IMR-90 (cell line): ENCODE data around the gene COL4A1. TPM values are rescaled to one million over a fixed set of nuclear protein-coding genes. Genes with fewer than 3 reads are reported as not detected.
A peak's percentile ranks its signal among the peaks of the same experiment; 100 is the strongest.

ENCODE experiments used
- ATAC-seq: fragments of 200-7000 bp; cut with Tn5 transposase; 2 replicates; pipeline ENCODE4 v1.9.1; 2020; ENCODE audit warnings: low read depth, mild to moderate bottlenecking, moderate library complexity
- BruUV-seq: library from RNA; stranded (reverse); fragments of 400-500 nt; replicated peaks from 2 replicates; lab custom pipeline; 2021; lab: Mats Ljungman, UMichigan
- CTCF ChIA-PET: fragments of 300-600 bp; formaldehyde crosslinking; extraction: SDS; loops from one replicate; lab custom pipeline; 2021; ENCODE audit warnings: antibody characterized with exemption; lab: Yijun Ruan, JAX
- POLR2A ChIA-PET: fragments of 300-600 bp; sonication (Branson Sonifier 250); formaldehyde crosslinking; loops from one replicate; lab custom pipeline; 2022; ENCODE audit warnings: antibody characterized with exemption; ENCODE audit not compliant: unreplicated experiment; lab: Charles Lee
- DNase-seq: peaks from one replicate; pipeline ENCODE4 v3.0.0; 2013
- H2AFZ ChIP-seq: replicated peaks from 2 replicates; pipeline ENCODE3; 2013; ENCODE audit warnings: low read length, mild to moderate bottlenecking; ENCODE audit not compliant: poor library complexity
- H2AK5ac ChIP-seq: 2 replicates; pipeline ENCODE4 v1.6.1; 2013; ENCODE audit warnings: low read depth, low read length, inconsistent platforms
- H2AK9ac ChIP-seq: replicated peaks from 2 replicates; pipeline ENCODE3; 2013; ENCODE audit warnings: mild to moderate bottlenecking, low read depth, low read length, moderate library complexity; ENCODE audit not compliant: poor library complexity
- H2BK120ac ChIP-seq: 2 replicates; pipeline ENCODE4 v1.6.1; 2013; ENCODE audit warnings: low read depth, low read length, inconsistent platforms
- H2BK15ac ChIP-seq: 3 replicates; pipeline ENCODE4 v1.6.1; 2013; ENCODE audit warnings: low read depth, low read length, inconsistent platforms
- H2BK20ac ChIP-seq: 2 replicates; pipeline ENCODE4 v1.6.1; 2013; ENCODE audit warnings: low read depth, mild to moderate bottlenecking, inconsistent platforms, low read length, moderate library complexity
- H2BK5ac ChIP-seq: 2 replicates; pipeline ENCODE4 v1.6.1; 2013; ENCODE audit warnings: mild to moderate bottlenecking, low read depth, low read length, inconsistent platforms; ENCODE audit not compliant: poor library complexity, severe bottlenecking
- H3K14ac ChIP-seq: replicated peaks from 2 replicates; pipeline ENCODE4 v1.6.1; 2013; ENCODE audit warnings: low read depth, low read length, inconsistent platforms
- H3K18ac ChIP-seq: 2 replicates; pipeline ENCODE4 v1.6.1; 2013; ENCODE audit warnings: low read depth, low read length, control low read depth
- H3K23ac ChIP-seq: 2 replicates; pipeline ENCODE4 v1.6.1; 2013; ENCODE audit warnings: low read depth, low read length, inconsistent platforms
- H3K27ac ChIP-seq: 2 replicates; pipeline ENCODE4 v1.5.1; 2013; ENCODE audit warnings: mild to moderate bottlenecking, control low read depth, low read length; ENCODE audit not compliant: insufficient read depth
- H3K27me3 ChIP-seq: 2 replicates; pipeline ENCODE4 v1.6.1; 2013; ENCODE audit warnings: low read length; ENCODE audit not compliant: control insufficient read depth, insufficient read depth
- H3K36me3 ChIP-seq: 2 replicates; pipeline ENCODE4 v1.6.1; 2013; ENCODE audit warnings: low read length, mixed read lengths; ENCODE audit not compliant: control insufficient read depth, insufficient read depth
- H3K4ac ChIP-seq: 2 replicates; pipeline ENCODE4 v1.6.1; 2013; ENCODE audit warnings: low read depth, low read length, inconsistent platforms
- H3K4me1 ChIP-seq: 2 replicates; pipeline ENCODE4 v1.6.1; 2013; ENCODE audit warnings: low read length, mixed read lengths; ENCODE audit not compliant: control insufficient read depth, insufficient read depth
- H3K4me2 ChIP-seq: 2 replicates; pipeline ENCODE4 v1.6.1; 2013; ENCODE audit warnings: low read depth, mild to moderate bottlenecking, control low read depth, low read length, moderate library complexity
- H3K4me3 ChIP-seq: 2 replicates; pipeline ENCODE4 v1.5.1; 2013; ENCODE audit warnings: low read depth, mild to moderate bottlenecking, control low read depth, low read length, moderate library complexity; ENCODE audit not compliant: insufficient read depth
- H3K56ac ChIP-seq: 2 replicates; pipeline ENCODE4 v1.6.1; 2013; ENCODE audit warnings: low read length, inconsistent platforms; ENCODE audit not compliant: insufficient read depth; ENCODE audit errors: extremely low read depth
- H3K79me1 ChIP-seq, 2 experiments: 2 replicates each; pipeline ENCODE4 v1.6.1; 2013; ENCODE audit warnings: low read length in 2 of 2, inconsistent platforms in 1 of 2, low read depth in 1 of 2
- H3K9ac ChIP-seq: 2 replicates; pipeline ENCODE4 v1.6.1; 2013; ENCODE audit warnings: low read depth, low read length, control low read depth
- H3K9me1 ChIP-seq: 2 replicates; pipeline ENCODE4 v1.6.1; 2013; ENCODE audit warnings: low read length, inconsistent platforms; ENCODE audit not compliant: insufficient read depth
- H3K9me3 ChIP-seq: 2 replicates; pipeline ENCODE4 v1.6.1; 2013; ENCODE audit warnings: low read length; ENCODE audit not compliant: control insufficient read depth, insufficient read depth
- H4K20me1 ChIP-seq: 2 replicates; pipeline ENCODE4 v1.6.1; 2013; ENCODE audit warnings: low read length, inconsistent platforms; ENCODE audit not compliant: insufficient read depth
- H4K5ac ChIP-seq: 2 replicates; pipeline ENCODE4 v1.6.1; 2013; ENCODE audit warnings: mild to moderate bottlenecking, low read depth, low read length, control low read depth
- H4K8ac ChIP-seq, 2 experiments: 2 replicates each; pipeline ENCODE4 v1.6.1; 2013; ENCODE audit warnings: low read depth in 2 of 2, low read length in 2 of 2, control low read depth in 1 of 2, inconsistent platforms in 1 of 2
- H4K91ac ChIP-seq: 2 replicates; pipeline ENCODE4 v1.6.1; 2013; ENCODE audit warnings: low read depth, low read length, inconsistent platforms; ENCODE audit not compliant: insufficient read depth
- CHD1 ChIP-seq: IDR thresholded peaks from 2 replicates; pipeline ENCODE4 v1.6.1; 2012; ENCODE audit warnings: low read depth, low read length, improper control_type of control experiment
- FOS ChIP-seq: fragments of 150-350 bp; IDR thresholded peaks from 2 replicates; pipeline ENCODE4 v1.6.1; 2016; ENCODE audit warnings: low read depth, low read length
- MXI1 ChIP-seq: IDR thresholded peaks from 2 replicates; pipeline ENCODE4 v1.6.1; 2012; ENCODE audit warnings: low read depth, mild to moderate bottlenecking, low read length, moderate library complexity, borderline replicate concordance
- WGBS, 2 experiments: methylation state at CpG; one replicate each; pipeline versions ENCODE4 v1.1.5 to v1.1.7; 2013; ENCODE audit warnings: missing lambda C conversion rate in 2 of 2; ENCODE audit not compliant: insufficient read length in 1 of 2; ENCODE audit errors: extremely low coverage in 2 of 2; 5-methylcytosine and 5-hydroxymethylcytosine counted together
- dilution Hi-C: fragments of 300-500 bp; cut with HindIII; formaldehyde crosslinking; loops from one replicate; pipeline ENCODE4 v1.14.3; 2018; ENCODE audit warnings: low sequenced_read_pairs; ENCODE audit not compliant: unreplicated experiment
- in situ Hi-C: fragments of 300-500 bp; cut with MboI; formaldehyde crosslinking; loops from 3 replicates; pipeline ENCODE4 v1.14.3; 2019; ENCODE audit warnings: low sequenced_read_pairs, inconsistent platforms, mixed read lengths
- intact Hi-C: fragments of 100-400 bp; cut with micrococcal nuclease; formaldehyde crosslinking; loops from 2 replicates; pipeline ENCODE4 v1.10.0; 2022
- polyA plus RNA-seq, 3 experiments: library from polyadenylated mRNA; depleted of rRNA; stranded (reverse); fragments of >200 nt; gene quantifications; 2 replicates each; pipeline ENCODE4 v1.2.3, GENCODE V29; 2012; ENCODE audit warnings: low replicate concordance in 1 of 3
- total RNA-seq: library from RNA; depleted of rRNA; stranded (reverse); fragments of >200 nt; gene quantifications from 2 replicates; pipeline ENCODE4 v1.2.3, GENCODE V29; 2012
- TF ChIP-seq, protein P1 (sequence below): conservative IDR thresholded peaks from 2 replicates; pipeline ENCODE4 v1.5.1; 2012; ENCODE audit warnings: mild to moderate bottlenecking, low read depth, low read length, improper control_type of control experiment

The COL4A1 gene
- total and polyA plus RNA-seq, 2 of the 4 experiments (the other 2 are of a cell fraction): 230 to 337 TPM

DNA sequence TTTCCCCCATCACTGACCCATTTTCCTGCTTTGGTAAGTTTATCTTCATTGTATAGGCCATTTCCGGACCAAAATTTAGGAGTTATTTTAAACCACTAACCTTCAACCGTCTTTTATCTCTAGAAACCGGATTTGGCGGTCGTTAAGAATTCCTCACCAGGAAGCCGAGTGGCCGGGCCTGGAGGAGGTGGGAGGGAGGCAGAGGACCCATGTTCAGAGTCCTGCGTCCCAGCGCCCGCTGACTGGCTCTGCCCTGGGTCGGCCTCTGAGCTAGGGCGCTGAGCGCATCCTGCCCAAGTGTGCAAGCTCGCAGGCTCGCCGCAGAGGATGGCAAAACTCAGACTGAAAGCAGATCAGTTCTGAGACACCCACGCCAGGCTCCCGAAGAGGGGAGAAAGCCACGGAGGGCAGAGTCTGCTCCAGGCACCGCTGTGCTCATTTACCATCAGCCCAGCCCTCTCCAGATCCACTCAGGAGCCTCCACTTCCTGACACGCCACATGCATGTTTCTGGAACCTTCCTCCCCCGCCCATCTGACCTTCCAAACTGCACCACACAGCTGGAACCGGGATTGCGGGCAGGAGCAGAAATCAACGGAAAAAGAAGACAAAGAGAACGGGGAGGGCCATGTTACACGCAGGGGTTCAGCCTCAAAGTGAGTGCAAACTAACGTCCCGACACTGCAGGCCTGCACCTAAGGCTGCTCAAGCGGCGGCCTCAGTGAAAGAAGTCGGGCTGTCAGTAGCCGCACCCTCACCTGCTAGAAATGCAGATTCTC is 8.3 kb downstream of the COL4A1 start:
- peak; percentile 14; the same call in 1 of the 2 replicates for ATAC-seq
- POLR2A ChIA-PET: no interaction called here
- CTCF ChIA-PET: interaction anchor here (0.7 kb wide), 1 partner anchor 51 kb away, joined by 3 read pairs; no protein-coding TSS in a partner anchor

More for the DNA sequence above, 8.3 kb downstream of the COL4A1 start:
- peak overlapping the region; percentile 67 for H3K4ac ChIP-seq
- H3K56ac ChIP-seq: no peak overlapping the region
- peaks cover 16 to 80% of the 10 kb centered on the region in 2 experiments; a peak in 3 of 4 replicates for H3K79me1 ChIP-seq
- H3K36me3 ChIP-seq: peaks cover 24% of the 10 kb centered on the region
- H3K27ac ChIP-seq: peak overlapping the region; percentile 20
- in situ Hi-C loops (no loop called here), dilution Hi-C loops (no loop called here), intact Hi-C loops (no loop called here)
- peak overlapping the region; percentile 22 for H2BK20ac ChIP-seq
- H2AFZ ChIP-seq: peak overlapping the region; percentile 79
- H2BK15ac ChIP-seq: no peak overlapping the region
- no peaks in the 10 kb centered on the region for H3K27me3 ChIP-seq
- H2BK5ac ChIP-seq: peak overlapping the region; percentile 14
- WGBS, 2 experiments: 28% methylated on average over 8 of the region's 33 CpGs; no CpG with 5 or more reads in 1 of the 2 experiments
- H3K9me3 ChIP-seq: no peaks in the 10 kb centered on the region
- H2BK120ac ChIP-seq: peak overlapping the region; percentile 61
- peaks cover 40% of the 10 kb centered on the region for H3K9me1 ChIP-seq
- H4K20me1 ChIP-seq: peaks cover 95% of the 10 kb centered on the region
- TF ChIP-seq CHD1 (no peak), MXI1 (peak; percentile 36; the same call in 1 of the 2 replicates), FOS (no peak)
- TF ChIP-seq, protein P1, sequence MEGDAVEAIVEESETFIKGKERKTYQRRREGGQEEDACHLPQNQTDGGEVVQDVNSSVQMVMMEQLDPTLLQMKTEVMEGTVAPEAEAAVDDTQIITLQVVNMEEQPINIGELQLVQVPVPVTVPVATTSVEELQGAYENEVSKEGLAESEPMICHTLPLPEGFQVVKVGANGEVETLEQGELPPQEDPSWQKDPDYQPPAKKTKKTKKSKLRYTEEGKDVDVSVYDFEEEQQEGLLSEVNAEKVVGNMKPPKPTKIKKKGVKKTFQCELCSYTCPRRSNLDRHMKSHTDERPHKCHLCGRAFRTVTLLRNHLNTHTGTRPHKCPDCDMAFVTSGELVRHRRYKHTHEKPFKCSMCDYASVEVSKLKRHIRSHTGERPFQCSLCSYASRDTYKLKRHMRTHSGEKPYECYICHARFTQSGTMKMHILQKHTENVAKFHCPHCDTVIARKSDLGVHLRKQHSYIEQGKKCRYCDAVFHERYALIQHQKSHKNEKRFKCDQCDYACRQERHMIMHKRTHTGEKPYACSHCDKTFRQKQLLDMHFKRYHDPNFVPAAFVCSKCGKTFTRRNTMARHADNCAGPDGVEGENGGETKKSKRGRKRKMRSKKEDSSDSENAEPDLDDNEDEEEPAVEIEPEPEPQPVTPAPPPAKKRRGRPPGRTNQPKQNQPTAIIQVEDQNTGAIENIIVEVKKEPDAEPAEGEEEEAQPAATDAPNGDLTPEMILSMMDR: no peak
- H2AK5ac ChIP-seq: peak overlapping the region; percentile 60; the same call in 1 of the 2 replicates
- DNase-seq: no peak
- peak overlapping the region; percentile 22 for H4K5ac ChIP-seq
- H3K4me2 ChIP-seq: peak overlapping the region; percentile 38
- H3K4me3 ChIP-seq: no peak overlapping the region
- H3K9ac ChIP-seq: peak overlapping the region; percentile 38
- H3K18ac ChIP-seq: peak overlapping the region; percentile 6; the same call in 1 of the 2 replicates
- peak overlapping the region; percentile 44 for H4K91ac ChIP-seq
- peak overlapping the region; percentile 53 for H3K23ac ChIP-seq
- peak overlapping the region in 1 of 2 experiments; percentile 71; a peak in 2 of 4 replicates for H4K8ac ChIP-seq
- H3K14ac ChIP-seq: peak overlapping the region; percentile 70
- no TSS peak for BruUV-seq
- H2AK9ac ChIP-seq: peak overlapping the region; percentile 84
- H3K4me1 ChIP-seq: peaks cover 33% of the 10 kb centered on the region
